PFSK-1 (cell line): ENCODE data around the gene DNAJB8.

Experiments
- FOXP2 ChIP-seq: optimal IDR thresholded peaks from 2 replicates; pipeline ENCODE3; 2011; ENCODE audit warnings: borderline replicate concordance, control low read depth, inconsistent platforms; ENCODE audit not compliant: insufficient read depth; ENCODE audit errors: extremely low read length, extremely low read depth
- TF ChIP-seq, protein P1 (sequence below), 2 experiments: IDR thresholded peaks; 2 replicates each; pipeline versions ENCODE4 v1.6.1 to v1.8.0; 2011 to 2012; ENCODE audit warnings: low read depth in 2 of 2, low read length in 2 of 2, control low read depth in 1 of 2, inconsistent platforms in 1 of 2, mild to moderate bottlenecking in 1 of 2, moderate library complexity in 1 of 2; ENCODE audit not compliant: insufficient read depth in 1 of 2

DNA sequence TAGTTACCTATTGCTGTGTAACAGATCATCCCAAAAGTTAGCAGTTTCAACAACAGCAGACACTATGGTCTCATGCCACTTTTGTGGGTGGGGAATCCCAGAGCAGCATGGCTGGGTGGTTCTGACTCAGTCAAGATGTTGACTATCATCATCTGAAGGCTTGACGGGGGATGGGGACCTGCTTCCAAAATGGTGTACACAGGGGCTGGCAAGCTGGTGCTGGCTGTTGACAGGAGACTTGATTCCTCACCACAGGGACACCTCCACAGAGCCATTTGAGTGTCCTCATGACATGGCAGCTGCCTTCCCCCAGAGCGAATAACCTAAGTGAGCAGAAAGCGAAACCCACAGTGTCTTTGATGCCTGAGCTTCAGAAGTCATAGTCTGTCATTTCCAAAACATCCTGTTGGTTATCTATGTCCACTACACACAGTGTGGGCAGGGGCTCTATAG lies 19.1 kb downstream of the DNAJB8 start:
- TF ChIP-seq, protein P1, sequence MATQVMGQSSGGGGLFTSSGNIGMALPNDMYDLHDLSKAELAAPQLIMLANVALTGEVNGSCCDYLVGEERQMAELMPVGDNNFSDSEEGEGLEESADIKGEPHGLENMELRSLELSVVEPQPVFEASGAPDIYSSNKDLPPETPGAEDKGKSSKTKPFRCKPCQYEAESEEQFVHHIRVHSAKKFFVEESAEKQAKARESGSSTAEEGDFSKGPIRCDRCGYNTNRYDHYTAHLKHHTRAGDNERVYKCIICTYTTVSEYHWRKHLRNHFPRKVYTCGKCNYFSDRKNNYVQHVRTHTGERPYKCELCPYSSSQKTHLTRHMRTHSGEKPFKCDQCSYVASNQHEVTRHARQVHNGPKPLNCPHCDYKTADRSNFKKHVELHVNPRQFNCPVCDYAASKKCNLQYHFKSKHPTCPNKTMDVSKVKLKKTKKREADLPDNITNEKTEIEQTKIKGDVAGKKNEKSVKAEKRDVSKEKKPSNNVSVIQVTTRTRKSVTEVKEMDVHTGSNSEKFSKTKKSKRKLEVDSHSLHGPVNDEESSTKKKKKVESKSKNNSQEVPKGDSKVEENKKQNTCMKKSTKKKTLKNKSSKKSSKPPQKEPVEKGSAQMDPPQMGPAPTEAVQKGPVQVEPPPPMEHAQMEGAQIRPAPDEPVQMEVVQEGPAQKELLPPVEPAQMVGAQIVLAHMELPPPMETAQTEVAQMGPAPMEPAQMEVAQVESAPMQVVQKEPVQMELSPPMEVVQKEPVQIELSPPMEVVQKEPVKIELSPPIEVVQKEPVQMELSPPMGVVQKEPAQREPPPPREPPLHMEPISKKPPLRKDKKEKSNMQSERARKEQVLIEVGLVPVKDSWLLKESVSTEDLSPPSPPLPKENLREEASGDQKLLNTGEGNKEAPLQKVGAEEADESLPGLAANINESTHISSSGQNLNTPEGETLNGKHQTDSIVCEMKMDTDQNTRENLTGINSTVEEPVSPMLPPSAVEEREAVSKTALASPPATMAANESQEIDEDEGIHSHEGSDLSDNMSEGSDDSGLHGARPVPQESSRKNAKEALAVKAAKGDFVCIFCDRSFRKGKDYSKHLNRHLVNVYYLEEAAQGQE (IDR thresholded peaks at IDR 0.05; ENCODE audit: insufficient read depth in 1 of 2, low read depth in 2 of 2, low read length in 2 of 2): no peak
- TF ChIP-seq FOXP2: no peak
